GM18498 (cell line): ENCODE measurements around the gene SLC9A8.
"Not testable (repeated sequence)": the region's sequence is repeated elsewhere in the genome, so short reads cannot be mapped to it uniquely, and the experiment has no call there.

Experiments used
- ATAC-seq: cut with Tn5 transposase; IDR thresholded peaks from one replicate; pipeline ENCODE4 v1.9.1; 2021; ENCODE audit warnings: mild to moderate bottlenecking, moderate library complexity; ENCODE audit not compliant: unreplicated experiment

The SLC9A8 gene

GRCh38 chr20:49892260-49892659 lies 79.6 kb downstream of the SLC9A8 start:
- no peak for ATAC-seq

DNA sequence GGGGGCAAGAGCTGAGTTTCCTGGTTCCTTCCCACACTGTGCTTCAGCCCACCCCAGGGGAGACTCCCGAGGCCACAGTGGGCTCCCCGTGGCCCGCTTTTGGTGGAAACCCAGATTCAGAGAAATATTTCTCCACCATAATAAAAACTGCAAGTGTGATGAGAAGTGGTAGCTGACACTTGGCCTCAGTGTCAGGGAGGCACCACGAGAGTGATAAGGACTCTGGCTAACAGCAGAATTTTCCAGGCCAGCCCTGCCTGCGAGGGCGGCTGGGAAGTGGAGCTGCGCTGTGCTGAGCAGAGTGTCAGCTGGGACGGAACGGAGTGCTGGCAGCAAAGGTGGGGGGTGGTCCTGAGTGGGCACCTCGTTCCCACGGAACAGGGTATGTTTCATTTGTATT lies 80.2 kb downstream of the SLC9A8 start:
- no peak for ATAC-seq

GRCh38 chr20:49893242-49894072 lies 80.8 kb downstream of the SLC9A8 start:
- no peak for ATAC-seq

DNA sequence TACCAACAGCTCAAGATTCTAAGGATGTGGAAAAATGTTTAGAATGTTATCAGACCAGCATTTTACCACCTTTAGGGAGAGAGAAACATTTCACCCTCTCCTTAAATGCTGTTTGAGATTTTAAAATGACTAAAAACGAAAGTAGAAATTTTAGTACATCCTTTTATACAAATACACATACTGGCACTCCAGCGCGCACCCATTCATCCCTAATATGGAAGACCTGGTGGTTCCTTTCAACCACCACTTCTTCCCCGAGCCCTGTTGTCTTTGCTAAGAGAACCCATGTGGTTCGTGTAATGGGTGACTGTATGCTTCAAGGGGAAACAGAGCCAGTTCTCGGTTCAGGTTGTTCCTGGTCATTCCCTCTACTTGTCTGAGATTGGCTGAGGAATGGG lies 81.4 kb downstream of the SLC9A8 start:
- ATAC-seq, result no peak

- ATAC-seq, result not testable (repeated sequence)
Observed at GRCh38 chr20:49895474-49896093, 83.0 kb downstream of the SLC9A8 start.

DNA sequence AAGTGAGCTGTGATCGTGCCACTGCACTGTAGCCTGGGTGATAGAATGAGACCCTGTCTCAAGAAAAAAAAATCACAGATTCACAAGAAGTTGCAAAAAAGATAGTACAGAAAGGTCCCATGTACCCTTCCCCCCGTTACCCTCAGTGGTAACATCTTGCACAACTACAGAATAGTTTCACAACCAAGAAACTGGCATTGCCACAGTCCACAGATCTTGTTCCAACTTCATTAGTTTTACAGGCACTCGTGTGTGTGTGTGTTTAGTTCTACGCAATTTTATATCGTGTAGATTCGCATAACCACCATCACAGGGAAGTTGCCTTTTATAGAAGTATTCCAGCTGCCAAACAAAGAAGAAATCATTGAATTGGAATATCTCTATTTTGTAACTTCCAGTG lies 83.6 kb downstream of the SLC9A8 start:
- ATAC-seq, result no peak

GRCh38 chr20:49899541-49900383 lies 87.1 kb downstream of the SLC9A8 start:
- no peak for ATAC-seq

- no peak for ATAC-seq
Observed at GRCh38 chr20:49901588-49901987, 89.0 kb downstream of the SLC9A8 start.

- ATAC-seq, result no peak
Observed at GRCh38 chr20:49904440-49905214, 92.0 kb downstream of the SLC9A8 start.

GRCh38 chr20:49905415-49906091 lies 92.9 kb downstream of the SLC9A8 start:
- ATAC-seq, result no peak

- no peak for ATAC-seq
Observed at GRCh38 chr20:49906101-49906604, 93.5 kb downstream of the SLC9A8 start.

DNA sequence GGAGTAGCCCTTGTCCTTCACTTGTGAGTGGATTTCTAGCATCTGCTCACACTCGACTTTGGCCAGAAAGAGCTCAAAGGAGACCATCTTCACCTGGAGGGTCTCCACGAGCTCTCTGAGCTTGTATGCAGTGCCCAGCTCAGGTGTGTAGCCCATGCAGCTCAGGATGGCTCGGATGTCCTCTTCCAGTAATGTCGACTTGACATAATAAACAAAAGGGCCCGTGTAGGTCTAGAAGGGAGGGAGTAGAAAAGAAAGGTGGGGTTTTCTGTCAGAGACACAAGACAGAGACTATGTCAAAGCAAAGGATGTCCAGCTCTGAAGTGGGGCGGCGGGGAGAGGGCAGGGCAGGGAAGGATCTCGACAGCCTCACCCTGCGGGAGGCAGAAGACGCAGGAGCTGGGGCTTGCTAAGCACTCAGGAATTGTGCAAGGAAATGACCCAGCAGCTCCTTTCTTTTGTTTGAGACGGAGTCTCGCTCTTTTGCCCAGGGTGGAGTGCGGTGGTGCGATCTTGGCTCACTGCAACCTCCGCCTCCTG lies 94.1 kb downstream of the SLC9A8 start:
- ATAC-seq, result no peak

GRCh38 chr20:49907405-49908257 lies 95.0 kb downstream of the SLC9A8 start:
- no peak for ATAC-seq

DNA sequence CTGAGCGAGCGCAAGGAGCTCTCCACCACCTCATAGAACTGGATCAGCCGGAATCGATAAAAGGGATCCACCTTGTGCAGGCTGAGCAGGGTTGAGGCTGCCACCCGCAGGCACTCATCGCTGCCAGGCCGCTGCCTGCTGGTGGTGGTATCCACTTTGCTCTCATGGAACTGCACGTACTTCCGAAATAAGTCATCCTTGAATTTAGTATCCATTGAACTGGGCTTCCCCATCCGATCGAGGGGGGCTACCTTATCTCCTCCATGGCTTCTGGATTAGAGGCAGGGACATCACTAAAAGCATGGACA lies 95.6 kb downstream of the SLC9A8 start:
- ATAC-seq, result no peak

DNA sequence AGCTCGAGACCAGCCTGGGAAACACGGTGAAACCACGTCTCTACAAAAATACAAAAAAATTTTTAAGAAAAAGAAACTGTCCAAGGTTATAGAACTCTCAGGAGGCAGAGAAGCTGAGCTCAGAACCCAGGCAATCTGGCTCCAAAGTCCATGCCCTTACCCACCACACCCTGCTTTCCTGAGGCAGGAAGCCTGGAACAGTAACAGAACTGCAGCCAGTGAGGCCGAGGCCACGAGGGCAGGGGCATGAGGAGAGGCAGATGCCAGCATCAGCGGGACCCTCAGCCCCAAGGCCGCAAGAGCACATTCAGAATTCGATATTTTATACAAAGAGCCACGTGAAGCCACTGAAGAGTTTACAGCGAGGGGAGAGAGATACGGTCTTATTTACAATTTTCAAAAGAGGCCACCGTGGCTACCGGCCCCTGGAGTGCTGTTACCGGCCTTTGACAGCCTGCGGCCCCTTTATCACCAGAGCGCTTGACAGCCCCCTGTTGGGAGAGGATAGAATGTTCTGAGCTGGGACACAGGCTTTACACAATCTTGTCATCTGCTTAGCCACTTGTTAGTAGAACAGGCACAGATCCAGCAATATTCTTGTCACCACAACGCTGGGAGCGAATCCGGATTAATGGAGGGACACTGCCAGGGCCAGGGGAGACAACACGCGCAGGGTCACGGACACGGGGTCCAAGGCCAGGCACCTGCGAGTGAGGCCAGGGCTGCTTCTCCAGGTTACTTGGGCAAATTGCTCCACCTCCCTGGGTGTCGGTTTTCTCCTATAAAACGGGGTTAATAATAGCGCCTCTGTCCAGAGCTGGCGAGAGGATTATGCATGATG lies 97.1 kb downstream of the SLC9A8 start:
- ATAC-seq, result no peak

- no peak for ATAC-seq
Observed at GRCh38 chr20:49910340-49910706, 97.7 kb downstream of the SLC9A8 start.

DNA sequence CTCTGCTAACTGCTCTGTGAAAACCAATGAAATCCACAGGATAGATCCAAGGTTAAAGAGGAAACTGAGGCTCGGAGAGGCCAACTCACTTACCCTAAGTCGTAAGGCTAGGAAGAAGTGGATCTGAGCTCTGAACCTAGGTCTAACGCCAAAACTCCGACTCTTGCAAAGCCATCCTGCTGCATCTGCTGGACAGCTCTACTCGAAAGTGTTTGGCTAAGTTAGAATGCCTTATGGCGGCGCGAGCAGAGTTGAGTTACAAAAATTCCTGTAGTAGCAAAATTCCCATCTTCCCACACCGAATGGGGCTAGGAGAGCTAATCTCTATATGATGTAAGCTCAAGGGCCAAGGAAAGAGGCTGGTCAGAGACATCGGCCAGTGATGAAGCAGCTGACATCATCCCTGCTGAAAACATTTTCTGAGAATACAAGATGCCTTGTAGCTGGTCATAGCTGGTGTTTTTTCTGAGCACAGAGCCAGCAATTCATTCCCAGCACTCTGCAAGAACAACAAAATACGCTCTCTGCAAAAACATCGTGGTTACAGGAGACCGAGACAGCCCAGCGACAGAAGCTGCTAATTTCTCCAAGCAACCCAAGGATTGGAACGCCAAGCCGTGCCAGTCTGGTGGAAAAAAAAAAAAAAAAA lies 100.9 kb downstream of the SLC9A8 start:
- ATAC-seq, result no peak
